RKO (cell line): ENCODE results near the gene PAEP.

ENCODE experiments used
- DNase-seq: peaks from one replicate; pipeline ENCODE4 v3.0.0-alpha.2; 2016; ENCODE audit warnings: low spot score

The PAEP gene

GRCh38 chr9:135615666-135616618, 54.4 kb downstream of the PAEP start:
- DNase-seq: no peak
